K562 (cell line): Measurements from ENCODE around the gene CASP6. TPM values are rescaled to one million over a fixed set of nuclear protein-coding genes. Genes with fewer than 3 reads are reported as not detected.
A peak's percentile ranks its signal among the peaks of the same experiment; 100 is the strongest.

ENCODE experiments used
- ATAC-seq: fragments of 200-7000 bp; cut with Tn5 transposase; 3 replicates; pipeline ENCODE4 v1.9.1; 2020; ENCODE audit warnings: moderate library complexity
- BruUV-seq: library from RNA; stranded (reverse); fragments of 400-500 nt; replicated peaks from 2 replicates; lab custom pipeline; 2021; lab: Mats Ljungman, UMichigan
- CTCF ChIA-PET: fragments of 300-600 bp; formaldehyde crosslinking; extraction: SDS; loops from one replicate; lab custom pipeline; 2021; ENCODE audit warnings: low intra/inter-chr PET ratio; lab: Yijun Ruan, JAX
- POLR2A ChIA-PET: fragments of 300-600, 350-650 bp; sonication (Branson Sonifier 250); formaldehyde crosslinking; extraction: SDS; loops from one replicate; lab custom pipeline; 2021; ENCODE audit warnings: antibody characterized with exemption, inconsistent platforms; lab: Yijun Ruan, JAX
- DNase-seq, 4 experiments: peaks; one replicate each; pipeline versions ENCODE4 v3.0.0 to v3.0.0-alpha.2; 2011 to 2018; ENCODE audit warnings: low spot score in 3 of 4, mixed read lengths in 3 of 4; ENCODE audit errors: extremely low read depth in 1 of 4
- FAIRE-seq: peaks from 2 replicates; lab custom pipeline; 2011; peaks lifted over from hg19 to GRCh38; lab: Jason Lieb, UNC
- H2AFZ ChIP-seq: 2 replicates; pipeline ENCODE4 v1.6.0; 2011; ENCODE audit warnings: low read depth, low read length, control low read depth, inconsistent platforms
- H3K27ac ChIP-seq: fragments of 200-600 bp; 3 replicates; pipeline ENCODE4 v1.8.0; 2011; ENCODE audit warnings: low read depth, mild to moderate bottlenecking, control low read depth, inconsistent platforms, low read length, moderate library complexity, mixed read lengths; ENCODE audit errors: extremely low read depth
- H3K27me3 ChIP-seq, 2 experiments: fragments of 300-600 bp in 1 of 2; 2 replicates in 1 of 2; 3 replicates in 1 of 2; pipeline versions ENCODE4 v1.6.0 to v1.8.0; 2011; ENCODE audit warnings: inconsistent platforms in 2 of 2, low read length in 2 of 2, mild to moderate bottlenecking in 1 of 2, mixed read lengths in 1 of 2, moderate library complexity in 1 of 2; ENCODE audit not compliant: control insufficient read depth in 2 of 2, insufficient read depth in 2 of 2
- H3K36me3 ChIP-seq: fragments of 300-600 bp; 3 replicates; pipeline ENCODE4 v1.8.0; 2011; ENCODE audit warnings: mild to moderate bottlenecking, low read length, inconsistent platforms; ENCODE audit not compliant: control insufficient read depth, insufficient read depth
- H3K4me1 ChIP-seq, 2 experiments: fragments of 200-600 bp in 1 of 2; replicated peaks in 1 of 2; 2 replicates in 1 of 2; 3 replicates in 1 of 2; pipeline versions ENCODE4 v1.5.1 to v1.8.0; 2011; ENCODE audit warnings: inconsistent platforms in 2 of 2, low read length in 2 of 2, mild to moderate bottlenecking in 1 of 2, mixed read lengths in 1 of 2, moderate library complexity in 1 of 2; ENCODE audit not compliant: control insufficient read depth in 2 of 2, insufficient read depth in 2 of 2
- H3K4me2 ChIP-seq: 2 replicates; pipeline ENCODE4 v1.6.1; 2011; ENCODE audit warnings: low read length, control low read depth, inconsistent platforms, mixed read lengths; ENCODE audit not compliant: insufficient read depth
- H3K4me3 ChIP-seq: fragments of 200-600 bp; sonication (generic), shearing (Covaris generic); 2 replicates; pipeline ENCODE4 v1.5.1; 2016; ENCODE audit warnings: control low read depth, inconsistent platforms
- H3K79me2 ChIP-seq: fragments of 200-600 bp; 3 replicates; pipeline ENCODE4 v1.8.0; 2011; ENCODE audit warnings: low read length, inconsistent platforms; ENCODE audit not compliant: control insufficient read depth, insufficient read depth
- H3K9ac ChIP-seq, 2 experiments: 2 replicates each; pipeline versions ENCODE4 v1.6.0 to v1.6.1; 2011; ENCODE audit warnings: low read depth in 2 of 2, low read length in 2 of 2, control low read depth in 1 of 2, inconsistent platforms in 1 of 2, mild to moderate bottlenecking in 1 of 2, mixed read lengths in 1 of 2; ENCODE audit not compliant: insufficient read depth in 1 of 2
- H3K9me1 ChIP-seq: one replicate; pipeline ENCODE4 v1.6.0; 2011; ENCODE audit warnings: inconsistent platforms, mild to moderate bottlenecking, low read length, moderate library complexity; ENCODE audit not compliant: control insufficient read depth, insufficient read depth
- H3K9me3 ChIP-seq: replicated peaks from 2 replicates; pipeline ENCODE4 v1.5.1; 2011; ENCODE audit warnings: low read depth, low read length, inconsistent platforms; ENCODE audit not compliant: control insufficient read depth, insufficient read depth
- H4K20me1 ChIP-seq: replicated peaks from 2 replicates; pipeline ENCODE4 v1.6.1; 2011; ENCODE audit warnings: low read length, inconsistent platforms, mixed read lengths; ENCODE audit not compliant: control insufficient read depth, insufficient read depth
- ATF3 ChIP-seq, 2 experiments: fragments of 450-650 bp in 1 of 2; sonication (generic) in 1 of 2; formaldehyde crosslinking in 1 of 2; IDR thresholded peaks in 1 of 2; conservative IDR thresholded peaks in 1 of 2; 2 replicates each; pipeline versions ENCODE4 v1.6.1 to v1.8.1; 2016 to 2023; ENCODE audit warnings: mild to moderate bottlenecking in 2 of 2, moderate library complexity in 2 of 2, inconsistent platforms in 1 of 2, missing genetic modification reagents in 1 of 2
- DPF2 ChIP-seq: fragments of 450-650 bp; IDR thresholded peaks from 2 replicates; pipeline ENCODE4 v1.6.1; 2016
- ELF1 ChIP-seq: fragments of 200-800 bp; sonication (Bioruptor generic); IDR thresholded peaks from 2 replicates; pipeline ENCODE4 v1.6.1; 2016; ENCODE audit warnings: missing genetic modification characterization, missing compliant biosample characterization
- EP300 ChIP-seq: IDR thresholded peaks from 2 replicates; pipeline ENCODE4 v1.6.1; 2012; ENCODE audit warnings: low read length, improper control_type of control experiment
- FOSL1 ChIP-seq: fragments of 200-800 bp; sonication (Bioruptor generic); conservative IDR thresholded peaks from 2 replicates; pipeline ENCODE4 v1.6.1; 2016; ENCODE audit warnings: missing genetic modification characterization, missing compliant biosample characterization
- FOXA3 ChIP-seq, 2 experiments: fragments of 450-650 bp in 1 of 2; sonication (generic) in 1 of 2; formaldehyde crosslinking; IDR thresholded peaks in 1 of 2; conservative IDR thresholded peaks in 1 of 2; 2 replicates each; pipeline versions ENCODE4 v1.4.0 to v1.8.0; 2020 to 2022; ENCODE audit warnings: mild to moderate bottlenecking in 2 of 2, missing genetic modification reagents in 1 of 2
- HDAC1 ChIP-seq, 2 experiments: fragments of 450-650 bp; IDR thresholded peaks; 2 replicates each; pipeline ENCODE4 v1.6.1; 2016 to 2017; ENCODE audit warnings: inconsistent platforms in 1 of 2, mild to moderate bottlenecking in 1 of 2, moderate library complexity in 1 of 2
- HMBOX1 ChIP-seq: sonication (generic); IDR thresholded peaks from 2 replicates; pipeline ENCODE4 v1.6.1; 2016
- JUND ChIP-seq, 2 experiments: IDR thresholded peaks; 2 replicates in 1 of 2; 3 replicates in 1 of 2; pipeline ENCODE4 v1.6.1; 2011; ENCODE audit warnings: borderline replicate concordance in 2 of 2, low read depth in 2 of 2, low read length in 2 of 2, improper control_type of control experiment in 1 of 2, missing biosample characterization in 1 of 2, missing genetic modification characterization in 1 of 2, missing genetic modification reagents in 1 of 2
- KDM1A ChIP-seq, 2 experiments: fragments of 450-650 bp; IDR thresholded peaks; 2 replicates each; pipeline ENCODE4 v1.6.1; 2016; ENCODE audit warnings: mild to moderate bottlenecking in 2 of 2
- KLF1 ChIP-seq: fragments of 450-650 bp; IDR thresholded peaks from 2 replicates; pipeline ENCODE4 v1.6.1; 2016; ENCODE audit warnings: missing genetic modification characterization, missing compliant biosample characterization
- MNT ChIP-seq, 2 experiments: fragments of 450-650 bp; conservative IDR thresholded peaks; 2 replicates each; pipeline ENCODE4 v1.6.1; 2017; ENCODE audit warnings: mild to moderate bottlenecking in 2 of 2, moderate library complexity in 2 of 2
- RCOR1 ChIP-seq, 2 experiments: IDR thresholded peaks; 2 replicates each; pipeline ENCODE4 v1.6.1; 2012; ENCODE audit warnings: low read depth in 2 of 2, low read length in 2 of 2, borderline replicate concordance in 1 of 2, improper control_type of control experiment in 1 of 2
- SMAD4 ChIP-seq: fragments of 250-450 bp; sonication (Bioruptor Pico); conservative IDR thresholded peaks from 2 replicates; pipeline ENCODE4 v1.8.0; 2021; ENCODE audit warnings: inconsistent platforms, mild to moderate bottlenecking, moderate library complexity
- TOE1 ChIP-seq, 2 experiments: fragments of 450-650 bp in 1 of 2; sonication (generic) in 1 of 2; formaldehyde crosslinking in 1 of 2; IDR thresholded peaks; 2 replicates each; pipeline versions ENCODE4 v1.7.1 to v1.8.0; 2016 to 2022; ENCODE audit warnings: borderline replicate concordance in 2 of 2, mild to moderate bottlenecking in 2 of 2, antibody characterized with exemption in 1 of 2, inconsistent platforms in 1 of 2, low read depth in 1 of 2, missing genetic modification reagents in 1 of 2, moderate library complexity in 1 of 2
- TRIM28 ChIP-seq: fragments of 450-650 bp; IDR thresholded peaks from 2 replicates; pipeline ENCODE4 v1.6.1; 2017
- ZFX ChIP-seq: sonication (generic); formaldehyde crosslinking; IDR thresholded peaks from 2 replicates; pipeline ENCODE4 v1.8.0; 2022; ENCODE audit warnings: mild to moderate bottlenecking, missing genetic modification reagents, moderate library complexity
- WGBS: fragments of 100-300 bp; shearing (Covaris generic); methylation state at CpG from one replicate; pipeline ENCODE4 v1.1.6; 2016; ENCODE audit warnings: low coverage, mixed read lengths; ENCODE audit not compliant: insufficient coverage; ENCODE audit errors: missing lambda C conversion rate; 5-methylcytosine and 5-hydroxymethylcytosine counted together
- in situ Hi-C: fragments of 300-500 bp; cut with MboI; formaldehyde crosslinking; loops from 4 replicates; pipeline ENCODE4 v1.15.0; 2018; ENCODE audit warnings: inconsistent platforms, mixed read lengths
- intact Hi-C: fragments of 100-400 bp; cut with micrococcal nuclease; formaldehyde crosslinking; loops from 2 replicates; pipeline ENCODE4 v1.14.2; 2022
- polyA plus RNA-seq, 8 experiments: library from polyadenylated mRNA; depleted of rRNA in 4 of 8; stranded (reverse) in 5 of 8; unstranded in 3 of 8; fragments of >200 nt; fragmentation: Nextera tagmentation in 2 of 8; fragmentation: Illumina TruSeq in 1 of 8; extraction: Ambion mirVana in 2 of 8; extraction: Trizol in 1 of 8; gene quantifications; 2 replicates each; pipeline versions ENCODE4 v1.2.1 to v1.2.3, GENCODE V29; 2011 to 2014; ENCODE audit warnings: inconsistent platforms in 1 of 8, missing spikeins in 1 of 8
- total RNA-seq, 7 experiments: library from RNA; depleted of rRNA in 6 of 7; stranded (reverse); fragments of >200 nt in 6 of 7; fragmentation: Illumina TruSeq in 2 of 7; extraction: Trizol in 2 of 7; gene quantifications; 2 replicates each; pipeline versions ENCODE4 v1.2.1 to v1.2.3, GENCODE V29; 2011 to 2021; ENCODE audit warnings: low replicate concordance in 1 of 7

The CASP6 gene
- total and polyA plus RNA-seq, 9 of the 15 experiments (the other 6 are each of a cell fraction or from before 2014, with no cell fraction given) = 20.8 to 72.7 (median 39.1) TPM

GRCh38 chr4:109739547-109739946 lies 36.3 kb upstream of the CASP6 start:
- no peaks in the 10 kb centered on the region for H3K9me1 ChIP-seq
- peaks cover 10 to 25% of the 10 kb centered on the region in 2 experiments for H3K4me1 ChIP-seq
- no peak overlapping the region for H2AFZ ChIP-seq
- H3K9ac ChIP-seq = no peak overlapping the region
- no peaks in the 10 kb centered on the region for H3K36me3 ChIP-seq
- no peaks in the 10 kb centered on the region for H3K9me3 ChIP-seq
- FAIRE-seq (peak; percentile 44), ATAC-seq (no peak), DNase-seq (no peak)
- H3K4me2 ChIP-seq = no peak overlapping the region
- ChIA-PET CTCF (no interaction called here), POLR2A (interaction anchor here (0.6 to 2.9 kb wide), 2 partner anchors 9 to 44 kb away, joined by 3 to 14 read pairs; partner anchors contain the start of gene PLA2G12A)
- H3K79me2 ChIP-seq = no peaks in the 10 kb centered on the region
- H4K20me1 ChIP-seq = no peaks in the 10 kb centered on the region
- intact Hi-C loops = no loop called here
- BruUV-seq = no TSS peak
- in situ Hi-C loops = no loop called here
- WGBS = 36% methylated on average over 3 of the region's 3 CpGs
- H3K4me3 ChIP-seq = no peak overlapping the region
- TF ChIP-seq ELF1 (tag) = no peak
- TF ChIP-seq FOXA3 (CRISPR knock-in tag; conservative IDR thresholded peaks at IDR 0.05 in 1 of 2, IDR thresholded peaks at IDR 0.05 in 1 of 2) = no peak
- peak; percentile 31; the same call in 1 of the 2 replicates for TF ChIP-seq FOSL1 (tag)
- TF ChIP-seq KLF1 (tag) = no peak
- TF ChIP-seq JUND (IDR thresholded peaks at IDR 0.05; ENCODE audit: borderline replicate concordance, low read depth, low read length) = no peak
- peak; percentile 26; the same call in 1 of the 3 replicates for TF ChIP-seq JUND (tag; IDR thresholded peaks at IDR 0.05; ENCODE audit: borderline replicate concordance, low read depth, low read length)
- TF ChIP-seq TRIM28 = no peak
- TF ChIP-seq SMAD4 (CRISPR knock-in tag) = 0 out of 2 replicates have a peak, but pooled peaks have one; percentile 28
- peak in 1 of 2 experiments; percentile 91; a peak in 3 of 4 replicates for TF ChIP-seq RCOR1 (IDR thresholded peaks at IDR 0.05; ENCODE audit: borderline replicate concordance in 1 of 2, low read depth in 2 of 2, low read length in 2 of 2)
- 0 out of 2 replicates have a peak, but pooled peaks have one; percentile 15 for TF ChIP-seq DPF2
- peak in 1 of 2 experiments; percentile 83; a peak in 2 of 4 replicates for TF ChIP-seq HDAC1 (IDR thresholded peaks at IDR 0.05)
- peak; percentile 97 for TF ChIP-seq KDM1A (IDR thresholded peaks at IDR 0.05)
- no peak for TF ChIP-seq EP300
- TF ChIP-seq ZFX = no peak
- TF ChIP-seq HMBOX1 = peak; percentile 49; the same call in 1 of the 2 replicates
- TF ChIP-seq ATF3 (IDR thresholded peaks at IDR 0.05) = 0 out of 2 replicates have a peak, but pooled peaks have one; percentile 22
- TF ChIP-seq ATF3 (CRISPR knock-in tag; conservative IDR thresholded peaks at IDR 0.05) = no peak
- TF ChIP-seq MNT (conservative IDR thresholded peaks at IDR 0.05) = no peak
- no peak for TF ChIP-seq TOE1 (IDR thresholded peaks at IDR 0.05; ENCODE audit: borderline replicate concordance)
- TF ChIP-seq TOE1 (CRISPR knock-in tag; IDR thresholded peaks at IDR 0.05; ENCODE audit: borderline replicate concordance, low read depth) = no peak
- H3K27me3 ChIP-seq = no peaks in the 10 kb centered on the region
- H3K27ac ChIP-seq = no peak overlapping the region
